Activated T-helper 9 cell treated with anti-CD3 and anti-CD28 coated beads, Interleukin-2, amount 50 U/mL, for 16 hours (primary cell): Measurements from ENCODE around the gene PABPN1.
"Not testable (repeated sequence)": the region's sequence is repeated elsewhere in the genome, so short reads cannot be mapped to it uniquely, and the experiment has no call there.

Experiments
- DNase-seq: peaks from one replicate; pipeline ENCODE4 v3.0.0-alpha.2; 2020; ENCODE audit warnings: low read depth

The PABPN1 gene

DNA sequence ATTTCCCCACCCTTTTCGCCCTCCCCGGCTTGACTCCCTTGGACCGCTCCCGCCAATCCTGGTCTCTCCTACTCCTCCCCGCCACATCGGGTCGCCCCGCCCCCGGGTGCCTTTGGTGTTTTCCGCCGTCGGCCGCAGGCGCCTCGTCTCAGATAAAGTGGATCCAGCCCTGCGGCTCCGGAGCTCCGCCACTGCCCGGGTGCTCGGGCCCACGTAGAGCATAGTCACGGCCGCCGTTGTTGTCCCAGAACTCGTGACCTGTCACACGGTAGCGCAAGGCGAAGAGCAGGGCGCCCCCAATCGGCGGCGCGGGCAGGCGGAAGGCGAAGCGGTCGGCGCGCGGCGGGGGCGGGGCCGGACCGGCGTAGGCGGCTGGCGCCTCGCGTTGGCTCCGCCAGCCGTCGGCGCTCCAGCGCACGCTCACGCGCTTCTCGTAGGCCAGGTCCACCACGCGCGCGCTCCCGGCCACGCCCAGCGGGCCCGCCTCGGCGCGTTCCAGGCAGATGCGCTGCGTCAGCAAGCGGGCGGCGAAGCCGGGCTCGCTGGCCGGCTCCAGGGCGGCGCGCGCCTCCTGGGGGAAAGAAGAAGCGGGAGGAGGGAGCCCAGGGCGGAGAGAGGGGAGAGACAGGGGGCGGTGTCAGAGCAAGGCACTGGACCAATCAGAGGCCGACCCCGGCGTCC, 19.8 kb upstream of the PABPN1 start:
- peak; percentile 97 for DNase-seq

DNA sequence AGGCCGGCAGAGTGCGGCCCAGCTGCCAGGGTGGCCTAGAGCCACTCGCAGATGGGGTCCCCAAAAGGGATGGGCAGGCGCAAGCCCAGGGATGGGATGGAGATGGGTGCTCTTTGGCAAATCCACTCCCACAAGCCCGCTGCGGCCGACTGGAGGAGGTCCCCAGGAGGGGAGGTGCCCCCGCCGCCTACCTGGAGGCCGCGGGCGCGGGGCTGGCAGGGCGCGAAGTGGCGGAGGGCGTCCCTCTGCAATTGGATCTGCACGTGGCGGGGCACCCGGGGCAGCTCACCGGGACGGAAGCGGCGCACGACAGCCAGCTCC, 19.3 kb upstream of the PABPN1 start:
- no peak for DNase-seq

DNA sequence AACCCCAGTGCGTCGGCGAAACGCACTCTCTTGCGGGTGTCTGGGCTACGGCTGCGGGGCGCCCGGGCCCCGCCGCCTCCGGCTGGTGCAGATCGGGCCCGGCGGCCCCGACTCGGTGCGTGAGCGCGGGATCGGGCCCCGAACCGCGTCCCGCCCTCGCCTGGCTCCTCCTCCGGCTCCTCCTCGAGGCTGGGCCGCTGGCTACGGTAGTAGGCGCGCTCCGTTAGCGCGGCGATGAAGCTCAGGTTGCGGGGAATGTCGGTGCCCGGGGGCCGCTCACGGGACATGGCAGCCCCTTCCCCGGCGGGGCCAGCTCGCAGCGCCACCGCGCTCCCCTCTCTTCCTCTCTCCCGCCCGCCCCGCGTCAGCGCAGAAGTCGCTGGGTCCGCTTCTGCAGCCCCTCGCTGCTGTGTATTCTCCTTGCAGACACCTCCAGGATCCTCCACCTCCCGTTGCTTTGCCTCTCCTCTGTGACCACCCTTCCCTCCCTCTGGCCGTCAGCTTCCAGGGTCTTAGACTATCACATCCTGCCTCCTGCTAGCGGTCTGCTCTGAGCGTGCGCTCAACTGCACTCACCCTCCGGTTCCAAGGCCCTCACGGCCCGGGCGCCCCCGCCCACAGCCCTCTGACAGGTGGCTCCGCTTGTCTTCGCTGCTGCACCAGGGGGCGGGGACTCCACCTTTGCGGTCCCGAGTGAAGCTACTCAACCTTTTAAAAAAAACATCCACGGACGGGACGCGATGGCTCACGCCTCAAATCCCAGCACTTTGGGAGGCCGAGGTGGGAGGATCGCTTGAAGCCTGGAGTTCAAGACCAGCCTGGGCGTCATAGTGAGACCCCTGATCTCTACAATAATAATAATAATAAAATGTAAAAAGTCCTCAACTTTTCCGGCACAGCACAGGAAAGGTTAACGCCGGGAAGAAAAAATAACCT, 18.7 kb upstream of the PABPN1 start, which contains the start of gene PPP1R3E:
Gene PPP1R3E, minus strand, starts transcription at position 570 of the 936 bp plus-strand sequence. Its CDS starts 283 bp downstream, at position 287.
- DNase-seq = peak; percentile 80

DNA sequence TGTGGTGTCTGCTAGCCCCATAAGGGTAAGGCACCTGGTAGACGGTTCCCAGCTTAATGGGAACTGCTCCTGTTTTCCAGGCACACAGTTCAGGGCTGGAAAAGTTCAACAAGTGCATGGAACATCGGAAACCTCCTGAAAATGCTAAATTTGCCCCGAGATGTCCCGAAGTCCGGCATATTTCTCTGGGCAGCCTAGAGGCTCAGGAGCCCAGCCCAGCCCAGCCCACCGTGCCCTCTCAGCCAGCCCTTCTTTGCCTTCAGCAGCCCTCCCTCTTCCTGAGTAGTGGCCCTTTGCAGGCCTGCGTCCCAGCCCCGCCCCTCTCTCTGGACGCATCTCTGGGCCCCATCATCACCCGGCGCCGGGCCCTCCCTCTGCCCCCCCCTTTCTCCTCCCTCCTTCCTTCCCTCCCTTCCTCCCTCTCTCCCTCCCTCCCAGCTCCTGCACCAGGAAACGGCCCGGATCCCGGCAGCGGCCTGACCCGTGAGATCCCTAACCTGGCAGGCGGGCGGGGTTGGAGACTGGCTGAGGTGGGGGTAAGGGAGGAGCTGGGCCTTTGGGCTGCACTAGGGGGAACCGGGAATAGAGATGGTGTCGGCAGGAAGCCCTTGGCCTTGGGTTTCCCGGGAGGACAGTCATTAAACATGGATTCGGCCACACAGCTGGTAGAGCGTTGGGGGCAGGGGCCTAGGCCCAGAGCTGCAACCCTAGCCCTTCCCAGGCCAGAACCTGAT, 14.7 kb upstream of the PABPN1 start, which contains the start of gene BCL2L2:
Gene BCL2L2, plus strand, starts transcription at position 422 of the 734 bp plus-strand sequence. CDS start 935 bp downstream, outside the sequence.
- no peak for DNase-seq

DNA sequence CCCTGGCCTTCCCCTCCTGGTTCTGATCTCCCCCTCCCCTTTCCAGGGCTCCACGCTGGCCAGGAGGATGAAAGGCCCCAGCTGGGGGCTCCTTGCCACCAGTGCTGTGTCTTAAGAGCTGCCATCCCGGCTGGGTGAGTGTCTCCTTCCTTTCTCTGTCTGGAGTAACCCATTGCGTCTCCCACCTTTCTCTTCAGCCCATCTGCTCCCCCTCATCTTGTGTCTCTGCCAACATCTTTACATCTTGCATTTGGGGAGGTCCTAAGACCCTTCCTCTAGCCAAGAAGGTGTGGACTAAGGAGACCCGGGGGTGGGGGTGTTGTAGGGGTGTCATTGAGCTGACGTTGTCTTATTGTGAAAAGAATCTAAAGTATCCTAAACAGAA, 14.1 kb upstream of the PABPN1 start:
- DNase-seq = no peak

DNA sequence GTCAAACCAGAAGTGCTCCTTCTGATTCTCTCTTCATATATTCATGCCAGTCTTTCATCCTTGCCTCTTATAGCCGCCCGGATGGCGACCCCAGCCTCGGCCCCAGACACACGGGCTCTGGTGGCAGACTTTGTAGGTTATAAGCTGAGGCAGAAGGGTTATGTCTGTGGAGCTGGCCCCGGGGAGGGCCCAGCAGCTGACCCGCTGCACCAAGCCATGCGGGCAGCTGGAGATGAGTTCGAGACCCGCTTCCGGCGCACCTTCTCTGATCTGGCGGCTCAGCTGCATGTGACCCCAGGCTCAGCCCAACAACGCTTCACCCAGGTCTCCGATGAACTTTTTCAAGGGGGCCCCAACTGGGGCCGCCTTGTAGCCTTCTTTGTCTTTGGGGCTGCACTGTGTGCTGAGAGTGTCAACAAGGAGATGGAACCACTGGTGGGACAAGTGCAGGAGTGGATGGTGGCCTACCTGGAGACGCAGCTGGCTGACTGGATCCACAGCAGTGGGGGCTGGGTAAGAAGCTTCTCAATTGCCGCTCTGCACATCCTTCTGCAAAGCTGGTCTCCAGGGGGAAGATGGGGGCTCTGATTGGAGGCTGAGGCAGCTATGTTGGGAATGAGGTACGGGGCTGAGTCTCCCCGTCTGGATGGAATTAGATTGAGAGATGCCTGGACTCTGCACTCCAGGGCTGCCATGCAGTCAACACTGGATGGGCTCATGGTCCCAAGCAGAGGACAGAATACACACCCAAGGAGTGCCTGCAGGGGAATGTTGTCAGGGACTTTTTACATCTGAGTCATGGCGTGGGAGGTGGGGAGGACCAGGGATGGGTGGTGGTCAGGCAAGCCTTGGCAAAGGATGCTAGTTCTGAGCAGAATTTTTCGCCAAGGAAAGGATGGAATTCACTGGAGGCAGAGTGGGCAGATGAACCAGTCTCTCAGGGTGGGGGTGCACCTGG, 13.3 kb upstream of the PABPN1 start:
- DNase-seq = no peak

DNA sequence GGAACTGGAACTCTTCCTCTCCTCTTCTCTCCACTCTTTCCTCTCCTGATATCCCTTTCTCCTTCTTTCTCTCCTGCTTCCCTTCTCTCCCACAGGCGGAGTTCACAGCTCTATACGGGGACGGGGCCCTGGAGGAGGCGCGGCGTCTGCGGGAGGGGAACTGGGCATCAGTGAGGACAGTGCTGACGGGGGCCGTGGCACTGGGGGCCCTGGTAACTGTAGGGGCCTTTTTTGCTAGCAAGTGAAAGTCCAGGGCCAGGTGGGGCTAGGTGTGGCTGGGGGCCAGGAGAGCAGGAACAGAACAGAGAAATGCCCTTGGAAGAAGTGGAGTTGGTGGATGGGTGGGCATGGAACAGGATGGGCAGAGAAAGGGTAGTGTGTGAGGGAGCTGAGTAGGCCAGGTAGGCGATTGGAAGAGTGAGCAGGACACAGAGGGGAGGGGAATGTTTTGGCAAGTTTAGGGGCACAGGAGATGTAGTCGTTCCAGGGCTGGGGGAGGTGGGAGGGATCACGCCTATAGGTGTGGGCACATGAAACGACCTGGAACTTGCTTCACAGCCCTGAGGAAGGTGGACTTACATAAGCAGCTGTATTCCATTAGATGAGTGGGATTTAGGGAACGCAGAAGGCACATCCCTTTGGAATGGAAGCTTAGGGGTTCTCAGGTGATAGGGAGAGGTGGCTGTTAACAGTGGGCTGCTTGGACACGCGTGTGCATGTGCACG, 12.4 kb upstream of the PABPN1 start:
- no peak for DNase-seq

DNA sequence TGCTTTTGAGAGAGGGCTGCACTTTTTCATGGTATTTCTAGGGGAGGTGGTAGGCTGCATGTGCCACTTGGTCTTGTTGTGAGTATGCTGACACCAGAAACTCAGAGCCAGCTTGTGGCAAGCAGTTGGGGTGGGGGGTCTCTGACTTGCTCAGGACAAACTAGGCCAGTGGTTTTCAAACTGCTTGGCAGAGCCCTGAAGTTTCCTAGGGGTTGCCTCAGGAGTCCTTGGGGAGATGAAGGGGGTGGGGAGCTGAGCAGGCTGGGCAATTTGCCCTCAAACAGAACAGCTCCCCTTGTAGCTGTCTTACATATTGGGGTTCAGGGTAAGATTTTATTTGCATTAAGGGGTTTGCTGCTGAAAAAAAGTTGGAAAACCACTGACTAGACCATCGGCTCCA, 10.7 kb upstream of the PABPN1 start:
- no peak for DNase-seq

DNA sequence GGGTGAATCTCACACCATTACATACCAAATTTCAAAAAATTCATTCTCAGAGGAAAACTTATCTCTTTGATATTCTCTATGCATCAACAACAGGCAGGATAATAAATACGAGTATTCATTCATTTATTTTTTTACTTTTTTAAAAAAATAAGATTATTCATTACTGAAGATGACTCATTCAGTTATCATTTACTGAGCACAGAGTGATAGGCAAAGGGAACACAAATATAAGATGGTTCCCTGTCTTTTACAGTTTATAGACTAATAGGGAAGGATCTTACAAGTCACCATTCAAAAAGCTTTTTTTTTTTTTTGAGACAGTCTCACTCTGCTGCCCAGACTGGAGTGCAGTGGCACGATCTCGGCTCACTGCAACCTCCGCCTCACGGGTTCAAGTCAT, 5.0 kb upstream of the PABPN1 start:
- no peak for DNase-seq

DNA sequence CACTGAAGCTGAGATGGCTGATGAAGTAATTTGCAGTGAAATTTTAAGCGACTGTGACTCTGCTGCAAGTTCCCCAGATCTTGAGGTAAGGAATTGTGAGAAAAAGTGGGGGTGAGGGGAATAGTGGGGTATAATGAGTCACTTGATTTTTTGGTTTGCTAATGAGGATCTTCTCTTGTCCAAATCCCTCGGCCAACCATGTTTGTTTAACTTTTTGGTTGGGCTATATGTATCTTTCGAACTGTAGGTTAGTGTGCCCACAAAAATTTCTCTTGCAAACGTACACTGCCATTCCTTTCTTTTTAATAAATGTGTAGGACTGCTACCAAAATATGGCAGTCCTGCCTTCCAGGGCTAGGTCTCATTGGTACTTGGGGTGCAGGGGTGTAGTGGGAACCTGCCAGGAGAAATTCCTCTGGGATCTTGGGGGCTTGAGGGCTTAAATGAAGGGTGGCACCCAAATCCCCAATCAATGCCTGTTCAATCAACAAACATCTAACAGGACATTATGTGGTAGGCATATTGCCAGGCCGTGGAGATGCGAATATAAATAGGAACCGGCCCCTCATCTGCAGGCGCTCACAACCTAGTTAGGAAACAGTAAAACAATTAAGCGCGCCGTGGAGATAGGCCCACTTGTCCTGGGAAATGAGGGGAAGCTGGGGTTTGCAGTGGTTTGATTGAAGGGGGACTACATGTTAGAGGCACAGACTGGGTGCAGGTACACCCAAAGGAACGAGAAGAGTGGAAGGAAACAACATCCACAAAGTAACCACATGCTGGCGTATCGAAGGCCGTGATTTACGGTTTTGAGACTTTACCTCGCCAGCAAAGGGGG, 1.3 kb upstream of the PABPN1 start:
- DNase-seq = no peak

DNA sequence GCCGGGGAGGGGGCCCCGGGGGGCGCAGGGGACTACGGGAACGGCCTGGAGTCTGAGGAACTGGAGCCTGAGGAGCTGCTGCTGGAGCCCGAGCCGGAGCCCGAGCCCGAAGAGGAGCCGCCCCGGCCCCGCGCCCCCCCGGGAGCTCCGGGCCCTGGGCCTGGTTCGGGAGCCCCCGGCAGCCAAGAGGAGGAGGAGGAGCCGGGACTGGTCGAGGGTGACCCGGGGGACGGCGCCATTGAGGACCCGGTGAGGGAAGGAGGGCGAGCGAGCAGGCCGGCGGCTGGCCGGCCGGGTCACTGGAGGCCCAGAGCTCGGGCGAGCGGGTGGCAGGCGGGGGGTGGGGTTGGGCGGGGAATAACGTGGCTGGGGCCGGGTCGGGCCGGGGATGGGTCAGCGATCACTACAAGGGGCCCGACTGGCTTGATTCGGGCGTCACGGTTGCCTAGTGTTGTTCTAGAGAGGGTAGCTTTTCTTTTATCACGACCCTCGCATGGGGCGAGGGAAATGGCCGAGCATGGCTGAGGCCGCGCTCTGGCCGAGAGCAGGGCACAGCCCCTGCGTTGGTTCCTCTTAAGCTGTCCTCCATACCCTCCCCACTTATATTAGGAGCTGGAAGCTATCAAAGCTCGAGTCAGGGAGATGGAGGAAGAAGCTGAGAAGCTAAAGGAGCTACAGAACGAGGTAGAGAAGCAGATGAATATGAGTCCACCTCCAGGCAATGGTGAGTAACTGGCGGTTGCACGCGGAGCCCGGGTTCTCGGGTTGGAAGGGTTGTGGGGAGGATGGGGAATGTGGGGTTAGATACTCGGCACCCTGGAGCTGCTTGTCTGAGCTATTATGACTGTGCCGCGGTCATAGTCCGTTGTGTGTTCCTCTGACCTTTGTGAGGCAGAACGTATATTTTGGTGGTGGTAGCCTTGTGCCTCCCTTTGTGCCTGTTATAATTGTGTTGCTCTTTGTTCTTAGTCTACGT, 603 bp downstream of the PABPN1 start:
- peak; percentile 36 for DNase-seq

DNA sequence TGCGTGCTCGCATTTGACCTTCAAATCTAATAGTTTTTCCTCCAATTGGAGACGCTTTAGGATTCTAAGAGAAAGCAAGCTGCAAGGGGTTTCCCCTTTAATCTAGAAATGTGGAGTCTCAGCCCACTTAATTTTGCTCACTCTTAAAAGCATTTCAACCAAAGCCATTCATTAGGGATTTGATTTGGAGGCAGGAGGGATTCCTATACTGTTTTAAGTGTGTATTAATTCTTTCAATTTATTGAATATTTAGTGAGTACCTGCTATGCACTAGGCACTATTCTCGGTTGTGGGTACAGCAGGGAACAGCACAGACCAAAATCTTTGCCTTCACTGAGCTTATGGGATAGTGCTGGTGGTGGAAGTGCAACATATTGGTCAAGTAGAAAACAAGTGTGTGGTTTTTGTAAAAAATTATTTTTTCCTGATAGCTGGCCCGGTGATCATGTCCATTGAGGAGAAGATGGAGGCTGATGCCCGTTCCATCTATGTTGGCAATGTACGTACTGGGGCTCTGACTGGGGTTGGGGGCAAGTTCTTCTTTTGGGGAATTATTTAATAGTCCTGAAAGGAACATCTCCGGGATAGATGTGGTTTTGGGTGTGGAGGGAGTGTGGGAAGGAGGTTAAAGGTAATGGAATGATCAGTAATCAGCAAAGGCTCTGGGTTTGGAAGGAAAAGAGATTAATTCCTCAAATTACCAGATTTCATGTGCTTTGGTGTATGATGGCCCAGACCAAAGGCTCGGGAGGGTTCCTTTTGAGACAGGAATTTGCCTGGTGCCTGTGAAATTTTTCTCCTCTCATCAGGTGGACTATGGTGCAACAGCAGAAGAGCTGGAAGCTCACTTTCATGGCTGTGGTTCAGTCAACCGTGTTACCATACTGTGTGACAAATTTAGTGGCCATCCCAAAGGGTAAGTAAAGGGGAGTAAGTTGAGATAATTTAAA, 1.6 kb downstream of the PABPN1 start:
- no peak for DNase-seq

DNA sequence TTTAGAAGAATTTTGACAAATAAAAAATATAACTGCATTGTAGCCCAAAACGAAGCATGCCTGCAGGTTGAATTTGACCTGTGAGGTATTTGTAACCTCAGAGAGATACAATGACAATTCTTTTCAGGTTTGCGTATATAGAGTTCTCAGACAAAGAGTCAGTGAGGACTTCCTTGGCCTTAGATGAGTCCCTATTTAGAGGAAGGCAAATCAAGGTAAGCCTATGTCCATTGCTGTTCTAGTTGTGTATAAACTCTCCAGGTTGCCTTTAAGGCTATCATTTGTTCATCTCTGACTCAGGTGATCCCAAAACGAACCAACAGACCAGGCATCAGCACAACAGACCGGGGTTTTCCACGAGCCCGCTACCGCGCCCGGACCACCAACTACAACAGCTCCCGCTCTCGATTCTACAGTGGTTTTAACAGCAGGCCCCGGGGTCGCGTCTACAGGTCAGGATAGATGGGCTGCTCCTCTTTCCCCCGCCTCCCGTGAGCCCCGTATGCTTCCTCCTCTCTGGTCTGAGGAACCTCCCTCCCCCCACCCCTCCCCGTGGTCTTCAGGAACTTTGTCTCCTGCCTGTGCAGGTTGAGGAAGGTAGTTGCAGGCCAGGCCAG, 2.7 kb downstream of the PABPN1 start:
- no peak for DNase-seq

DNA sequence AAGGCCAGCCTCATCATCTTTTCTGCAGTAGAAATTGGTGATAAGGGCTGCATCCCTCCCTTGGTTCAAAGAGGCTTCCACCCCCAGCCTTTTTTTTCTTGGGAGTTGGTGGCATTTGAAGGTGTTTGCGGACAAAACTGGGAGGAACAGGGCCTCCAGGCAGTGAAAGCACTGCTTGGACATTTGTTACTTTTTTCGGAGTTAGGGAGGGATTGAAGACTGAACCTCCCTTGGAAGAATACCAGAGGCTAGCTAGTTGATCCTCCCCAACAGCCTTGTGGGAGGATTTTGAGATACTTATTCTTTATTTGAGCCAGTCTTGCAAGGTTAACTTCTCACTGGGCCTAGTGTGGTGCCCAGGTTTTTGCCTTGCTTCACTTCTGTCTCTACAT, 3.2 kb downstream of the PABPN1 start:
- DNase-seq = no peak

DNA sequence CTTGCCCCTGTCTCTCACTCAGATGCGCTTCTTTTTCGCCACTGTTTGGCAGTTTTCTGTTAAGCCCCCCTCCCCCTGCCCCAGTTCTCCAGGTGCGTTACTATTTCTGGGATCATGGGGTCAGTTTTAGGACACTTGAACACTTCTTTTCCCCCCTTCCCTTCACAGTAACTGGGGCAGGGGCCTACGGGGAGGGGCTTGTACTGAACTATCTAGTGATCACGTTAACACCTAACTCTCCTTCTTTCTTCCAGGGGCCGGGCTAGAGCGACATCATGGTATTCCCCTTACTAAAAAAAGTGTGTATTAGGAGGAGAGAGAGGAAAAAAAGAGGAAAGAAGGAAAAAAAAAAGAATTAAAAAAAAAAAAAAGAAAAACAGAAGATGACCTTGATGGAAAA, 3.7 kb downstream of the PABPN1 start:
- DNase-seq = no peak

DNA sequence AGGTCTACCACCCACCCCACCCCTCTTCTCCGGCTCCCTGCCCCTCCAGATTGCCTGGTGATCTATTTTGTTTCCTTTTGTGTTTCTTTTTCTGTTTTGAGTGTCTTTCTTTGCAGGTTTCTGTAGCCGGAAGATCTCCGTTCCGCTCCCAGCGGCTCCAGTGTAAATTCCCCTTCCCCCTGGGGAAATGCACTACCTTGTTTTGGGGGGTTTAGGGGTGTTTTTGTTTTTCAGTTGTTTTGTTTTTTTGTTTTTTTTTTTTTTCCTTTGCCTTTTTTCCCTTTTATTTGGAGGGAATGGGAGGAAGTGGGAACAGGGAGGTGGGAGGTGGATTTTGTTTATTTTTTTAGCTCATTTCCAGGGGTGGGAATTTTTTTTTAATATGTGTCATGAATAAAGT, 4.5 kb downstream of the PABPN1 start:
- DNase-seq = not testable (repeated sequence)
